GM12873 (cell line): Measurements from ENCODE around the gene SSH3.

Experiments
- TF ChIP-seq, protein P1 (sequence below): IDR thresholded peaks from 2 replicates; pipeline ENCODE4 v1.5.1; 2012; ENCODE audit warnings: low read depth, mild to moderate bottlenecking, moderate library complexity, low read length, control low read depth; ENCODE audit not compliant: insufficient read depth; ENCODE audit errors: missing control alignments

SSH3 gene

DNA sequence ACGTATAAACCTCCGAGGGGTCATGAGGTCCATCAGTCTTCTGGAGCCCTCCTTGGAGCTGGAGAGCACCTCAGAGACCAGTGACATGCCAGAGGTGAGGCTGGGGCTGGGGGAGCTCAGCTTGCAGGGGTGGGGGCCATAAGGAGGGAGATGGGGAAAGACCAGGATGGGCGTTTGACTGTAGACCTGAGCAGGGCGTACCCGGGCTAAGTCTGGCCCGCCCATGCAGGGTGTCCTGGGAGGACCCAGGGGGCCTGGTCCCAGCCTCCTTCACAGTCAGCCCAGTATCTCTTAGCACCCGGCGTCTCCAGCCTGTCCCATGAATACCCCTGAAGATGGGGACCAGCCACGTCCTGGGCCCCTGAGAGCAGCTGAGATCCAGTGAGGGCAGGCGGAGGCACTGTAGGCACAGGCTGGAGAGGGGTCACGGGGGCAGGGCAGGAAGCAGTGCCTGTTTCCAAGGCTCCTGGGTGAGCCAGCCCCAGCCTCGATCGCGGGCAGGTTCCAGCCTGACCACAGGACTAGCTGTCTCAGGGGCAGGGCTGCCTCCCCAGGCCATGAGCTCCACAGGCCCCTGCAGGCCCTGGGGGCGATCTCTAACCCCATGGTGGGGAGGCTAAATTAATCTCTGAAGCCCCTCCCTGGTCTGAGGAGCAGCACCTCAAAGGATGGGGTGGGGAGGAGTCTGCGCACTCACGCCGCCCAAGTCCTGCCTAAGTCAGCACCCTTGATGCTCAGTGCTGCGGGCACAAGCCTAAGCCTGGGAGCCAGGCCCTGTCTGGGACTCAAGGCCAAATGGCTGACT, 7.1 kb downstream of the SSH3 start:
- TF ChIP-seq, protein P1, sequence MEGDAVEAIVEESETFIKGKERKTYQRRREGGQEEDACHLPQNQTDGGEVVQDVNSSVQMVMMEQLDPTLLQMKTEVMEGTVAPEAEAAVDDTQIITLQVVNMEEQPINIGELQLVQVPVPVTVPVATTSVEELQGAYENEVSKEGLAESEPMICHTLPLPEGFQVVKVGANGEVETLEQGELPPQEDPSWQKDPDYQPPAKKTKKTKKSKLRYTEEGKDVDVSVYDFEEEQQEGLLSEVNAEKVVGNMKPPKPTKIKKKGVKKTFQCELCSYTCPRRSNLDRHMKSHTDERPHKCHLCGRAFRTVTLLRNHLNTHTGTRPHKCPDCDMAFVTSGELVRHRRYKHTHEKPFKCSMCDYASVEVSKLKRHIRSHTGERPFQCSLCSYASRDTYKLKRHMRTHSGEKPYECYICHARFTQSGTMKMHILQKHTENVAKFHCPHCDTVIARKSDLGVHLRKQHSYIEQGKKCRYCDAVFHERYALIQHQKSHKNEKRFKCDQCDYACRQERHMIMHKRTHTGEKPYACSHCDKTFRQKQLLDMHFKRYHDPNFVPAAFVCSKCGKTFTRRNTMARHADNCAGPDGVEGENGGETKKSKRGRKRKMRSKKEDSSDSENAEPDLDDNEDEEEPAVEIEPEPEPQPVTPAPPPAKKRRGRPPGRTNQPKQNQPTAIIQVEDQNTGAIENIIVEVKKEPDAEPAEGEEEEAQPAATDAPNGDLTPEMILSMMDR = no peak

DNA sequence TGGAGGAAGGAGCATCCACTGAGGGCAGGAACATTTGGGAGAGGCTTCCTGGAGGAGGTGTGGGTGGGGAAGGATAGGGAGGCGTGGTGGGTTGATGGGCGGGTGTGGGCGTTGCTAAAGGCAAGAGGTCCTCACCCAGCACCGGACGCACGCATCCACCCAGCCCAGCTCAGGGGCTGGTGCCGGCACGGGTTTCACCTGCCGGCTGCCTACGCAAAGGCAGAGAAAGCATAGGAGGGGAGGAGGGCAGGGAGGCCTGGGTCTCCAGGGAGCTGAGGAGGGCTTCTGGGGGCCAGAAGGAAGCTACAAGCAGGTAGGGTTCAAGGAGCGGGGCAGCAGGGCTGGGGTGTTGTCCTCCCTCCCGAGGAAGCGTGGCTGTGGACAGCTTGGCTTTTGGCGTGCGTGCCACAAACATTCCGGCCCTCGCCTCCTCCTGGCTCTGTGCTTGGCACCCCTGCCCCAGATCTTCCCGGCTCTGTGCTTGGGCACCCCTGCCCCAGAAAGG, 7.8 kb downstream of the SSH3 start:
- TF ChIP-seq, protein P1 = no peak

DNA sequence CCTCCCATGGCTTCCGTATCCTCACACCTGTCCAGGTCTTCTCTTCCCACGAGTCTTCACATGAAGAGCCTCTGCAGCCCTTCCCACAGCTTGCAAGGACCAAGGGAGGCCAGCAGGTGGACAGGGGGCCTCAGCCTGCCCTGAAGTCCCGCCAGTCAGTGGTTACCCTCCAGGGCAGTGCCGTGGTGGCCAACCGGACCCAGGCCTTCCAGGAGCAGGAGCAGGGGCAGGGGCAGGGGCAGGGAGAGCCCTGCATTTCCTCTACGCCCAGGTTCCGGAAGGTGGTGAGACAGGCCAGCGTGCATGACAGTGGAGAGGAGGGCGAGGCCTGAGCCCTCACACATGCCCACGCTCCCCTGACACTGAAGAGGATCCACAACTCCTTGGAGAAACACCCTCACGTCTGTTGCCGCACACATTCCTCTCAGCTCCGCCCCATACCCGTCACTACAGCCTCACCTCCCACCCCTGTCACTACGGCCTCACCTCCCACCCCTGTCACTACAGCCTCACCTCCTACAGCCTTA, 8.3 kb downstream of the SSH3 start:
- TF ChIP-seq, protein P1 = no peak

DNA sequence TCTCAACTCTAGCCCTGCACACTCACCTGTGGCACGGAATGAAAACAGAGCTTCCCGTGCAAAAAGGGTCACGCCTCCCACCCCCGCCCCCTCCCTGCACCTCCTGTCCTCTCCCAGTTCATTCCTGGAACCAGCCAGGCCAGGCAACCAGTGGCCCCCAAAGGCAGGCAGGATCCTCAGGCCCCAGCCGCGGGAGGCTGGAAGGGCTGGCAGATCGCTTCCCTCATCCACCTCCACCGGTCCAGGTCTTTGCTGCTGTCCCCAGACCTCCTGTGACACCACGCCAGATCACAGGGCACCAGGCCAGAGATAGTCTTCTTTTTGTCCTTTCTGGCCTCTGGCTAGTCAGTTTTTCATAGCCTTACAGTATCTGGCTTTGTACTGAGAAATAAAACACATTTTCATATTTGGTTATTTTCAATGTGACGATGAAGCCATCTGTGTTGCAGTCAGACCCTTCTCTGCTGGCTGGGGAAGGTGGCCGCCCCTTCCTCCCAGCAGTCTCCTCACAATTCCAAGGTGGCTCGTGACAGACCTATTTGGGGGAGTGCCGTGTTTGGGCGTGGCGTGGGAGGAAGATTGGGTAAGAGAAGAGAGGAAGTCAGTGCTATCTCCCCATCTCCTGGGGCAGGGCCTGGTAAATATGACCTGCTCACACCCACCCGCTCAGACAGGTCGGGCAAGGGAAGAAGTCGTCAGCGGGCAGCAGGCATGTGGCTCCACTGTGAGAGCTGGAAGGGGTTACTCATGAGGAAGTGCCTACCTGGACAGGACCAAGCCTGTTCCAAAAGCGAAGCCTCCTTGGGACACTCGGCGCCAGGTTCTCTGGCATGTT, 9.1 kb downstream of the SSH3 start:
- TF ChIP-seq, protein P1 = no peak

DNA sequence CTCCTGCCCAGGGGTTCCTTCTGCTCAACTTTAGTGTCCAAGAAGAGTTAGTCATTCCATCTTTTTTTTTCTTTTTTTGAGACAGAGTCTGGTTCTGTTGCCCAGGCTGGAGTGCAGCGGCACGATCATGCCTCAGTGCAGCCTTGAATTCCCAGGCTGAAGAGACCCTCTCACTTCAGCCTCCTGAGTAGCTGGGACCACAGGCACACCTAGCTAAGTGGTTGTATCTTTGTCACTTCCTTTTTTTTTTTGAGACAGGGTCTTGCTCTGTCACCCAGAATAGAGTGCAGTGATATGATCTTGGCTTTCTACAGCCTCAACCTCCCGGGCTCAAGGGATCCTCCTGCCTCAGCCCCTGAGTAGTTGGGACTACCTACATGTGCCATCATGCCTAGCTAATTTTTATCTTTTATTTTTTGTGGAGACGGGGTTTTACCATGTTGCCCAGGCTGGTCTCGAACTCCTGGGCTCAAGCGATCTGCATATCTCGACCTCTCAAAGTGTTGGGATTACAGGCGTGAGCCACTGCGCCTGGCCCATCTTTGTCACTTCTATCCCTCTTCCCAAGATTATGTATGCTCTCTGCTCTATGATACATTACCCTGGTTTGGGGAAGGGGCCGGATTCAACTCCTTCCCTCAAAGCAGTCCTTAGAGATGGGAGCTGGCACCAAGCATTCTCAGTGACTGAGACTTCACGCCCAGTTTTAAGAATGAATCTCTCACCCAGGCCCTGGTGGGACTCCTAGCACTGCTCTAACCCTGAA, 10.0 kb downstream of the SSH3 start:
- TF ChIP-seq, protein P1 = no peak

DNA sequence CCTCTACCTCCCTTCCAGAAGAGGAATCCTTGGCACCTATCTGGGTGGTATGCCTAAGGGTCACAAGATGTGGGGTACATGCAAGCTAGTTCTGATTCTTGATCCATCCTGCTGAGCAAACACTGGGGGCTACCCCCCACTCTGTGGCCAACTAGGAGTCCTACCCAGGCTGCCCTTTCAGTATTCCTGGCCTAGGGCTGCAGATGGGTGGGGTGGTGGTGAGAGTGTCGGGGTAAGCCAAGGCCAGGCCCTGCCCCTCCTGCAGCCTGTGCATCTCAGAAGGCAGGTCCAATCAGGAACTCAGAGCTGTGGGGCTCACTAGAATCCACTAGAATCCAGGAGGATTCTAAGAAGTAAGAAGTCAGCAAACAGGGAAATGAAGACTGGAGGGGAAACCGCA, 10.9 kb downstream of the SSH3 start:
- TF ChIP-seq, protein P1 = no peak
